HG03432 (cell line): ENCODE data around the gene CSRP2.
A peak's percentile ranks its signal among the peaks of the same experiment; 100 is the strongest.

Source experiments
- ATAC-seq: cut with Tn5 transposase; IDR thresholded peaks from one replicate; pipeline ENCODE4 v1.9.1; 2021; ENCODE audit warnings: mild to moderate bottlenecking, moderate library complexity; ENCODE audit not compliant: unreplicated experiment

The CSRP2 gene

DNA sequence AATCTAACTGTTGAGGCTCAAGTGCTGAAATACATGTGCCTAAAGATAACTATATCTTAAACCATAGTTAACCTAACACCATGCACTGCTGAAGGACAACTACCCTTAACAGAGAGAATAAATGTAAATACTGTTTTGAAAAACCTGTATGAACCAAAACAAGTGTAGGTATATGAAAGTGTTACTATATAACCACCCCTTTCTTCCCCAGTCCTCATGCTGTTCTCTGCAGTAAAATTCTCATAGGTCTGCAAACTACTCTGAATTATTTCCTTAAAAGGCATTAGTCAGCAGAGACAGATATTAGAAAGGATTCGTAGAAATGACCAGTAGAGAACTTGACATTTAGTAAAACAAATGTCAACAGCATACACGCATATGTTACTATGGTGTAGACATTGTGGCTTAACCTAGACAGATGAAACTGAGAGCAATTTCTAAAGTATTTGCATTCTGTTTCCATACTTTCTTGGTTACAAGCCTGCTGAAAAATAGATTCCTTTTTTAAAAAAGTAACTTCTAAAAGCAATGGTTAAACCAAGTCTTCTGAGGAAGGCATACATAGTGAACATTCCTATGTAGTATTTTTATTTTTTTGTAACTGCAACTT is 13.9 kb downstream of the CSRP2 start:
- ATAC-seq: peak; percentile 78

DNA sequence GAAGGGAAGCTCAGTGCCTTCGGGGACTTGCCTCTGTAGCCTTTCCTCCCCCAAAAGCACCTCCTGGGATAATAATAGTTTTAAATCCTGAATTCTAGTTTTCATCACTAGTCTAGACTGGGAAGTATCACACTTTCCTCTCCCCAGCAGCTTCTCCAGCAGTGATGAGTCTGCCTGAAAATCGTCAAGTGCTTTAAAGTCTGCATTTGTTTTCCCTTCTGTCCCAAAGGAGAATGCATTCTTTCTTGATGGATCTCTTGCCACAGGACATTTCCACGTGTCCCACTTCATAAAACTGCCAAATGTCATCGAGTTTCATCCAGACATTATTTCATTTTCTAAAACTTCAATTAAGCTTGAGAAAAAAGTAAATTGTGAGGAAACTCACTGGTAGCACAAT is 15.0 kb downstream of the CSRP2 start:
- no peak for ATAC-seq

DNA sequence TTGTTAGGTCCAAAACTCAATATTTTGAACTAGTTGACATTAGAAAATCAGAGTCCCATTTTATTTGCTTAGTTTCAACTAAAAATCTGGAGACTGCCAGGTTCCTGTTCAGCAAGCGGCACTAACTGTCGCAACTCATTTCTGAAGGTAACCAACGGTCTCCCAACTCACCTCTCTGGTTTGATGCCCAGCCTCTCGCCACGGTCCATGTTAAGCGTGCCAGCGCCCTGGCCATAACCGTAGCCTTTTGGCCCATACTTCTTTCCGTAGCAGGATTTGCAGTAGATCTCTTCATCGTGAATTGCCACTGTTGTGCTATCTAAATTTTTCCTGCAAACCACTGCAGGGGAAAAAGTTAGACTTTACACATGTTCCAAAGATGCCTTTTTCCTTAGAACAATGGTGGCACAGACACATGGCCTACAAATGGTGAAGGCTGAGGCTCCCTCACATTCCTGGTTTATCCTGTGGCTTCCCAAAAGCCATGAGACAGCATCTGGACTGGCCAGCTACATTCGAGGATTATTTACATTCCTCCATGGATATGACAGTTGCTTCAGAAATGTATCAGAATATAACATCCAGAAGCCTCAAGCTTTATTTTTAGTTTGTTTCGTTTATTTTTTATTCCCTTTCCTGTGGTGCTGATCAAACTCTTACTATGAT is 15.7 kb downstream of the CSRP2 start:
- ATAC-seq: no peak

DNA sequence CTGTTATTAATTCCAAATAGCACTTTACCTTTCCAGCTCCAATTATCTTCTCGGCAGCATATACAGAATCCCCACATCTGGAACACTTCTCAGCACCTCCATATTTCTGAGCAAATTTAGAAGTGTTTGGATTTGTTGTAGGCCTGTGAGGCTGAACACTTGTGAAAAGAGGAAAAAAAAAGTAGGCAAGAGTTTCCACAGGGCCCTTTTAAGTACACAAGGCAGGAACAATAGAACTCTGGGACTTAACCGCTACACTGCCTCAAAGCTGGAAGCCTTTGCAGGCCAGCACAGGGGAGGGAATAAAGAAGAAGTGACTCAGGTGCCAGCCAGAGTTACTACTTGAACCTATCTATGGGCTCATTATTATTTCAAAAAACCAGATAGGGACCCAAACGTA is 18.6 kb downstream of the CSRP2 start:
- no peak for ATAC-seq

DNA sequence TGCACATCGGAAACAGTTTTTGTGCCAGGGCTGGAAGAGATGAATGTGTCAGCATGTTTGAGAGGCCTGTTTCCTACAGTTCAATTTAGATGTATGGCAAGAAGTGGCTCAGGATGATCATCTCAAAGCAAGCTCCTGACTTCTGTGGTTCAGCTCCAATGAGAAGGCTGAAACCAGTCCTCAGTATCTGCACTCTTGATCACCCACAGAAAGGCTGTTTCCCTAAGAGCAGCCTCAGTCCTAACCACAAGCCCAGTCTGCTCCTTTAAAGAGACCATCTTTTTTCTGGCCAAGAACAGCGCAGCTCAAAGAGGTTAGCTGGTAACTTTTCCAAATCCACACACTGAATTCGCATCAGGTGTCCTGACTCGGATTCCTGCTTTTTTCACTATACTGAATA is 19.2 kb downstream of the CSRP2 start:
- peak; percentile 44 for ATAC-seq

DNA sequence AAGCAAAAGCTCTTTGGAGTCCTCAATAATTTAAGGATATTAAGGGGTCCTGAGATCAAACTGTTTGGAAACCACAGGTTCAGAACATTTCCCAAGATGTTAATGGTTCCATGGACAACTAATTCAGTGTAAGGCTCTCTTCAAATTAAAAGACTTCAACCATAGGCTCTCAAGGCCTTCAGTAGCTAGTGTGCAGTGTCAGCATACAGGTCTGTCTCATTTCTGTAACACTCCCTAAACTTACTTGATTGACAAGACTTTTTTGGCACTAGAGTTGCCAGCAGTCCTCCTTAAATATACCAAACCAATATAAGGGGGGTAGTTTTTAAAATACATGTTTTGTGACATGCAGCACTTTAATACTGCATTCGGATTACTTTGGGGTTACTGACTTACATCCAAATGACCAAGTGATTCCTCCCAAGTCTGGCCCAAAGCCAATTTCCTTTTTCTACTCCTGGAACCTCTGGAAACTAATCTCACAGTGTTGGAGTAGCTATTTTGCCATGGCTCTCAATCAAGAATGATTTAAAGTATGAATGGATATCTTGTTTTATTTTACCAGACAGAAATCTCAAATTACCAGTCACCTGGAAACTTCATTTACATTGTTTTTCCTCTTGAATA is 22.7 kb downstream of the CSRP2 start:
- ATAC-seq: no peak

DNA sequence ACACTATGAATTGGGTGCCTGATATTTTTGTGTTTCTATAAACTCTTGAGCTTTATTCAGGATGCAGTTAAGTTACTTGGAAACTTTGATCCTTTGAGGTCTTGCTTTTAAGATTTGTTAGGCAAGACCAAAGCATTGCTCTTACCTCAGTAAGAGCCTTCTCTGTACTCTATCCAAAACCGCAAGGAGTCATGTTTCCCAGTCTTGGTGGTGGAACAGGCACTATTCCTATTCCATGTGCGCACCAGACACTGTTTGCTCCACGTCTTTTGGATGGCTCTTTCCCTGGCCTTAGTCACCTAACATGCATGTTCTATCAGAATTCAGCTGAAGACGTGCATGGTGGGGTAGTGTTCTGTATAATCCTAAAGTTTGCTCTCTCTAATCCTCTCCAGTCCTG is 23.5 kb downstream of the CSRP2 start:
- ATAC-seq: no peak

DNA sequence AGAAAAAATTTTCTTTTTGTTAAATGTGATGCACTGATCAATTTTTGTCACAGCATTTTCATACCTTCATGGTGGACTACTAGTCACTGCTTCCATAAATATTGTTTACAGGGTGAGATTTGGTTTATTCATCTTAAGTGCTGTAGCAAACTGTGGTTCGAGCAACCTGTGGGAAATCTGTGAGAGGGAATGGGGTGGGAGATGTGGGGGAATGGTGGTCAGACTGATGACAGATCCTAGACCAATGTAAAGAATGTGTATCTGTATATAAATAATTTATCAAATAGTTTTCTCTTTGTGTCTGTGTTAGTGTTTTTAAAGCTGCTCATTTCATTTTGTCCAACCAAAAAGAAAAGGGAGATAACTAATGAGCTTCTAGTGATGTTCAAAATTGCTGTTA is 26.7 kb downstream of the CSRP2 start:
- no peak for ATAC-seq

DNA sequence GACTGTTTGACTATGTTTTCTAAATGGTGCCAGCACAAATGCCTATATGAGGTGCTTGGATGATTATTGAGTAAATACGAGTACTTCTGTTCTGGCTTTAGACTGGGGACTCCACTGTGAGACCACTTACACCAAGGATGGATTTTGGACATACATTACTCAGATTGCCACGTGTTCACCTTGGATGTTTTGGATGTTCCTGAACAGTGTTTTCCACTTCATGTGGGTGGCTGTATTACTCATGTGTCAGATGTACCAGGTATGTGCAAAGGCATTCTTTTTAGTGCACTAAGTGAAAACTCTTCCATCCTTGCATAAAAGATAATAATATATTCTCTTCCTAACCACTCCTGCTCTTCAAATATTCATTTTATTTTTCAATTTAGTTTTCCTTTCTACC is 30.7 kb downstream of the CSRP2 start:
- no peak for ATAC-seq

DNA sequence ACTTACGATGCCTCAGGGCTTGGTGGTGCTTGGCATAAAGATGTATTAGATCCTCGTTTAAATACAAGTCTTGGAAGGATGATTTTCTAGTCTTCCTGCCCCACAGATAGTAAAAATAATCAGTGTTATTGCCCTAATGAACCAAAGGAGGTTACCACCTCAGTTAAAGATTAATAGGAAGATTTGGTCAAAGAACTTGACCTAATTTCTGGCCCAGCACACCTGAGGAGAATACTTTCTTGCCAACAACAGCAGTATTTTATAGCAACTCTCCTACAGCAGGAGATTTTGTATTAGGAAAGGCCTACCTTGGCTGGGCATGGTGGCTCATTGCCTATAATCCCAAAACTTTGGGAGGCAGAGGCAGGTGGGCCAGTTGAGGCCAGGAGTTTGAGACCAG is 31.6 kb downstream of the CSRP2 start:
- no peak for ATAC-seq

DNA sequence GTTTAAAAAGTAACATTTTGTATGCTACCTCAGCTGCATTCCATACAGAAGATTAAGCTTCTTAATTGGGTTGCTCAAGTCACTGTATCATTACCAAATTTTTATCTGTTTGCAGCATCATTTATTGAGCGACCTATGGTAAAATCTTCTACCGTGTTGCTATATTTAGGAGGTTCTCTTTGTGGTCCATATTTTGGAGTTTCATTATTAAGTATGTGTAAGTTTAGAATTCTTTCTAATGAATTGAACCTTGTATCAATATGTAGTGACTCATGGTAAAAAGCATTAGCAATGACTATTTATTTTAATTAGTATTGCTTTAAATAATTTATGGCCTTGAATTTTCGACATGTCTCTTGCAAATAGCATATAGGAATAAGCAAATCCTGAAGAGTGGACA is 42.2 kb downstream of the CSRP2 start:
- ATAC-seq: peak; percentile 68

DNA sequence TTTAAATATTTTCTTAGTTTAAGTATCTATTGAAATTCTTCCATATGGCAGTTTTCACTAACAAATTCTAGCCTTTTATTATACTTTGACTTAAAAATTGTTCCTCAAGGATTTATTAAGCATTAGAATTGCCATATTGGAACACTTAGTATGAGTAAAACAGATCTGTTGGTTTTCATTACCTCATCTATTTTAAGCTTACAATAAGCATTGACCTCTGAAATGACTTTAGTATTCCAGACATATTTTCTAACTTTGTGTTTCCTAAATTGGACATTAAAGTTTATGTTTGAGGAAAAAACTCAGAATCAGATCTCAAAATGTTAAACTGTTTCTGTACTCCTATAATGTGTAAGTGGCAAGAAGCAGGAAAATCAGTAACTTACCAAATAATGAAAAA is 48.4 kb downstream of the CSRP2 start:
- ATAC-seq: no peak

DNA sequence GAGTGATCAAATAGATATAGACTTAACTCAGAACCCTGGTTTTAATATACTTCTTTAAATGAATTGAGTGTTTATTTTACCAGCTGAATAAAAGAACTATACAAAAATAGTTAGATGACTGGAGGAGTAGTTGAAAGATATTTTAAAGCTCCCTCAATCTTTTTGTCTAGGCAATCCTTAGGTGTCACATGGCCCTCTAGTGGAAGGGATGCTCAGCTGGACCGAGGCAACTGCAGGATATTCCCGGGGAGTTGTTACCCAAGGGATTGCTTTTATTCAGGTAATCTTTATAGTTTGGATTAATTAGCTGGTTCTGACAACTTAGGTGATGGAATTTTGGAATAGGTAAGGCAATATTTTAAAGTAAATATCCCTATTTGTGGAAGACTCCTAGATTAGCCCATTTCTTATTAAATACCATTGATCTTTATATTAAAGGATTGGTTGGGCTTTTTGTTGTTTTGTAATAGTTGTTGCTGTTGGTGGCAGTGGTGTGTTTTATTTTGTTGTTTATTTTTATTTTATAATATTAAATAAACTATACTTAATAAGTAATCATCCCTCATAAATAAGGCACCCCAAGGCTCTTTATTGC is 57.8 kb downstream of the CSRP2 start:
- no peak for ATAC-seq

DNA sequence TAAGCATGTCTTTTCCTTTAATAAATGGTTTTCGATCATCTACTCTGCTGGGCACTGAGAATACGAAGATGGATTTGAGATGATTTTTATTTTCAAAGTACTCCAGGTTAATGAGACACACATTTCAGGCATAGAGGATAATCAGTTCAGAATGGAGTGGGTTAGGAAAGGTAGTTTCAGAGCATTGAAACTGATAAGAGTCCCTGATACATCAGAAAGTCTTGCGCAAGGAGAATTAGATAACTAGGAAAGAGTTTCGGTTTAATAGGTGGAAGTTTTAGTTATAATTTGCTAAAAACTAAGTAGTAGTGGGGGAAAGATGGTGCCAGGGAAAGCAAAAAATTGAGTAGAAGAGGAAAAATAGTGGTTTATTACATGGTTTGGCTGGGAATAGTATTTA is 64.8 kb downstream of the CSRP2 start:
- ATAC-seq: no peak

DNA sequence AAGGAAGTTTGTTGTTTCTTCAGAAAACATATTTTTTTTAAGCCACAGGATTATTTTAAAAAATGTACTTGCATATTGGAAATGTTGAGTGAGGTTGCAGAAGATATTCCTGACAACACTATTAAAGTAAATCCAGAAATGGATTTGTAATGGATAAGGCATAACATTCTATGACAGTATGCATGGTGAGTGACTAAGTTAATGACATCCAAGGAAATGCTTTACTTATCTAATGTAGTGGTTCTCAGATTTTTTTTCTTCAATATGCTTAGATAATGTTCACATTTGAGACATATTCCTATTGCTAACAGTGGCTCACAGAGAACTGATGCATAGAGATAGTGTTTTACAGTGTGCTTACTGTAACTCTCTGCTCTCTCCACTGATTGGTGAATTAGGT is 65.6 kb downstream of the CSRP2 start:
- ATAC-seq: no peak

DNA sequence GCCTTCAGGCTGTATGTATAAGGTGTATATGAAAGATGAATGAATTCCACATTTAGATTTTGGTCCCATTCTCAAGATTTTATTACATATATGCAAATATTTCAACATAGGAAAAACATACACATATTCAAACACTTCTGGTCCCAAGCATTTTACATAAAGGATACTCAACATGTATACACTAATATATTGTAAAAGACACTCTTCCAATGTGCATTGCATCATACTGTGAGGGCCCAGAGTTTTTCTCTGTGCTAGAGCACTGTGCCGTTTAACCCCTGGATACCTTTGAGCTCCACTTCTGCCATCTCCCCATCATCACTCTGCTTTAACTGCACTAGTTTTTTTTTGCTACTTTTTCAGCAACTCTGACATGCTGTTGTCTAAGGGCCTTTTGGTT is 66.8 kb downstream of the CSRP2 start:
- ATAC-seq: no peak

DNA sequence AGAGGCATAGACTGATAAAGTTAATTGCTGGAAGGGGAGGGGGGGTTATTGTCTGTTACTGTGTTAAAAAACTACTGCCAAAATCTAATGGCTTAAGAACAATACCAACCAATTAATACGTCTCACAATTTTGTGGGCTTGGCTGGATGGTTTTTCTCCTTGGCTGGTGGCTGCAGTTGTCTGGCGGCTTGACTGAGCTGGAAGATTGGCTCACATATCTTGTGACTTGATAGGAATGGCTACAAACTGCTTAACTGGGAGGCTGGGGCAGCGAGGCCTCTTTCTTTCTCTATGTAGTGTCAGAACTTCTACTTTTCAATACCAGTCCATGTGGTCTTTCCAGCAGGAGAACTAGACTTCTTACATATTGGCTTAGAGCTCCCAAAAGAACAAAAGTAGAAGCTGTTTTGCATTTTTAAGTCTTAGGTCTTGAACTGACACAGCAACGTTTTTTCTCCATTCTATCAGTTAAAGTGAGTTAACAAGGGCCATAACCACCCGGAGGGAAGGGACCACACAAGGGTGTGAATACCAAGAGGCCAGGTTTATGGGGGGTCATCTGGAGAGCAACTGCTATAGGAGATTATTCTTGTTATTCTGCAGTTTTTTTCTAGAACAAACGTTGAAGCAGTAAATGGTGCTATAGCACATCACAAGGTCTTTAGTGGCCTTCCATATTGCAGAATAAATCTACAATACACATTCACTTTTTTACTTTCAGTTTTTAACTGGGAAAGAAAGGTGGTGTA is 68.0 kb downstream of the CSRP2 start:
- ATAC-seq: no peak
